ENCODE results near the gene SLC45A1.
A peak's percentile ranks its signal among the peaks of the same experiment; 100 is the strongest.

Gene SLC45A1

DNA sequence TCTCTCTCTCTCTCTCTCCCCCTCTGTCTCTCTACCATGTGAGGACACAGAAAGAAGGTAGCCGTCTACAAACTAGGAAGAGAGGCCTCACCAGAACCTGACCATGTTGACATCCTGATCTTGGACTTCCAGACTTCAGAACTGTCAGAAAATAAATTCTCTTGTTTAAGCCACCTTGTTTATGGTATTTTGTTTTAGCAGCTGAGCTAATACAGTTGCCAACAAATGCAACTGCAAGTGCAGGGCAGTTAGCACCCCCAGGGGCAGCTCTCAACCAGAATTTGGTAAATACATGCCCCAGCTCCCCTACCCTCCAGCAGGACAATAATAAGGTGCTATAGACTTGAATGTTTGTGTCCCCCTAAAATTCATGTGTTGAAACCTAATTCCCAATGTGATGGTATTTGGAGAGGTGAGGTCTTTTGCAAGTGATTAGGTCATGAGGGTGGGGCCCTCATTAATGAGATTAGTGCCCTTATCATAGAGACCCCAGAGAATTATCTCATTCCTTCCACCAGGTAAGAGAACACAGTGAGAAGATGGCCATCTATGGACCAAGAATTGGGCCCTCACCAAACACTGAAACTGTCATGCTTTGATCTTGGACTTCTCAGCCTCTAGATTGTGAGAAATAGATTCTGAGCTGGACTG lies 6.7 kb upstream of the SLC45A1 start:
- DNase-seq (ENCODE audit: low spot score): no peak

DNA sequence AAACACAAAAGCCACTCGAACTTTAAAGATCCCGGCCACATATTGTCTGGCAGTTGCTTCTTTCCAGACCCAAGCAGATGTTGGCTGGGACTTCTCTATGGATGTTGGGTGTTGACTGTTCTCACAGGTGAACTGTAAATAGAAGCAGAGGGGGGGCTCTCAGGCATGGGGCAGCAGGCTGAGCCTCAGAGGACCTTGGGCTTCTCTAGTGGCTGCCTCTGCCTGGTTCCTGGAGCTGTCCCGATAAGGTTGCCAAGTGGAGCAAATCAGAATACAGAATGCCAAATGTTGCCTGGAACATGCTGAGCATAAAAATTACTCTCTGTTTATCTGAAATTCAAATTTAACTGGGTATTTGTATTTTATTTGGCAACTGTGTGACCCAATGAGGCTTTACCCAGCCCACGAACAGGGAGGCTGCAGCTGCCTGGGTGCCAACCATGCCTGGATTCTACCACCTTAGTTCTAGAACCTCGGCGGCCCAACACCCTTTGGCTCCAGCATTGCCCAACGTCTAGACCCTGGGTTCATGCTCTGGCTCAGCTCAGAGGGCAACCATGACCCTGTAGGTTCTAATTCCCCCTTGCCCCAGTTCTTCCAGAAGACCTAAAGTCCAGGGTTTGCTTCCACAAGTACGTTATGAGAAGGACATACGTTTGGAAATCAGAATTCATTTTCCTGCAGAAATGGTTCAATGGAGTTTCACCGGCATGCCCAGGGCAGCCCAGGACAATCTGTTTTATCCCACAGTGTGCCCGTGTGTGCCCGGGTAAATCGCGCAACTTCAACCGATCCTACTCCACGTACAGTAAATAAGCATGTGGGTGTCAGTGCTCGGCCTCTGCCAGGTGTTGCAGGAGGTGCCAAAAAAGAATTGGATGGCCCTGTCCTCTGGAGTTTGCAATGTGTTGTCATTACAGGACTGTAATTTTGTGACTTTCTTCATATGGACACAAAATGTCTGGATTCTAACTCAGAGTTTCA lies 5.4 kb upstream of the SLC45A1 start:
- DNase-seq (ENCODE audit: low spot score): no peak

DNA sequence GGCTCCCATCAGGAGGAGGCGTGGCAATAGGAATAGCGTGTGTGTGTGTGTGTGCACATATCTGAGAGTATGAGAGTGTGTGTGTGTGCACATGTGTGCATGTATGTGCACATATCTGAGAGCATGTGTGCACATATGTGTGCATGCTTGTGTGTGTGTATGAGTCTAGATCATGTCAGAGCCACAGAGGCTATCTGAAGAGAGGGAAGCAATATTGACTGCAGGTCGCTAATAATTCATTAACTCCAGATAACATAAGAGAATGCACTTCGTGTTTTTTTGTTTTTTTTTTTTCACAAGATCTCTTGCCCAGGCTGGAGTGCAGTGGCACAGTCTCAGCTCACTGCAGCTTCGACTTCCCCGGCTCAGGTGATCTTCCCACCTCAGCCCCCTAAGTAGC lies 4.7 kb upstream of the SLC45A1 start:
- no peak for DNase-seq (ENCODE audit: low spot score)

DNA sequence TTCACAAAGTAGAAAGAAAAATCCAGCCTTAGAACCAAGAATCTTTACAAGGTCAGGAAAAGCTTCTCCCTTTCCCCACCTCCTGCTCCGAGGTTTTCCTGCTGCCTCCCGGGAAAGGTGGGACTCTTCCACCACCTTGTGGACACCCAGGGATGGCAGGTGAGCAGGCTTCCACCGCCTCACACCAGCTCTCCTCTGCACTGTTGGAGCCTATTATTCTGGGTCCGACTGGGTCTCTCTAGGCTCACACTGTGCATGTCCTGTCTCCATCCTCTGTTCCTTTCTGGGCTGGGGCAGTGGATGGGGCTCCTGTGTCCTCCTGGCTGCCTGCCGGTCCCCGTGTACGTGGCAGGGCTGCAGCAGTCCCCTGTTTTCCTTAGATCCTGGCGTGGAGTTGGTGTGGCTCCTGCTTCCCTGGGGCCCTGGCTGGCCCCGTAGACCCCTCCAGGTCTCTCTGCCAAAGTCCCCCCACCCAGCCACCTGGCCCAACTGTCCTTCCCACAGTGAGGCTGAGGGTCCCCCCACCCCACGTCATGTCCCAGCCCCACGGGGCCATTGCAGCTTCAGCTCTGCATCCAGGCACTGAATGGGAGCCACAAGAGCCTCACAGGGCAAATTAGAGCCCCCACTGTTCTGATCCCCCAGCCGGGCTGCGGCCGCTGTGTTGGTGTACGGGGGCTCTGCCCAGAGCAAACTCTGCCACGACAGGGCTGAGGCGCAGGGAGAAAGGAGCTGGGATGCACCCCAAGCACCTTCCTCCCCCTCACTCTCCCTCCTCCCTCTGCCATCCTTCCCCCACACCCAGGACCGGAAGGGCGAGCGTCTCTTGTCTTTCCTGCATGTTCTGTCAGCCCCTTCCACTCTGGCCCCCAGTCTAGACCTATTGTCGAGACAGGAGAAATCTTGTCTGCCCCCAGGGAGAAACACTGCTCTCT lies 3.3 kb upstream of the SLC45A1 start:
- peak; percentile 52 for DNase-seq (ENCODE audit: low spot score)

DNA sequence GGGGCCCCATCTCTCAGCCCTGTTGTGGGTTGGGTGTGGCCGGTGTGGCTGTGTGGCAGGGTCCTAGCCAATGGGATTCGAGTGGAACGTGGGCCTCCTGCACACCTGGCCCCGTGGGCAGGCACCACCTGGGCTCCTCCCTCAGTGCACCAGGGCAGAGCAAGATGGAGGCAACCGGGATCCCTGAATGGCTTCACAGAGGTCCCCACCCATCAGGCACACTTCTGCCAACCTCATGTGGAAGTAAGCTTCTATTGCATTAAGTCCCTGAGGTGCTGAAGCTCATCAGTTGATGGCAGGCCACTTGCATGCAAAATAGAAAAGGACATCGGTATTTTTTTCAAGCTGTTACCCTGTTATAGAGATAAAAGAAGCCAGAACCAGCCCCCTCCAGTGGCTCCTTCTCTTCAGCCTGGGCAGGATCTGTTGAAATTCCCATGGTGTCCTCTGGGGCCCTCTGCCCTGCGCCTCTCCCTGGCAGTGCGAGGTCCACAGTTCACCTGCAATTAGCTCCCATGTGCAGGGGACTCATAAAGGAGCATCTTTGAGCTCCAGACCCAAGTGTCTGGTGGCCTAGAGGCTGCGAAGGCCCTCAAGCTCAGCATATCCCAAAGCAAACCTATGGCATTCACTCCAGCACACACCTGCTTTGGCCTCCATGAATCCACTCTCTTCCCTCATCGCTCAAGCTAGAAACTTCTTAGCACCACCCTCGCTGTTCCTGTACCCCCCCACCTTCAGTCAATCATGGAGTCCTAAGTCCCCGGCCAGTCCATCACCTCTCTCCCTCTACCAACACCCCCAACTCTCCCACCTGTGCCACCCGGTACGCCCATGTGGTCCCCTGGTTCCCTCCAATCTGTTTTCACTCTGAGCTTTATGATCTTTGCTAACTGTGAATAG lies 2.1 kb upstream of the SLC45A1 start:
- DNase-seq (ENCODE audit: low spot score): no peak

DNA sequence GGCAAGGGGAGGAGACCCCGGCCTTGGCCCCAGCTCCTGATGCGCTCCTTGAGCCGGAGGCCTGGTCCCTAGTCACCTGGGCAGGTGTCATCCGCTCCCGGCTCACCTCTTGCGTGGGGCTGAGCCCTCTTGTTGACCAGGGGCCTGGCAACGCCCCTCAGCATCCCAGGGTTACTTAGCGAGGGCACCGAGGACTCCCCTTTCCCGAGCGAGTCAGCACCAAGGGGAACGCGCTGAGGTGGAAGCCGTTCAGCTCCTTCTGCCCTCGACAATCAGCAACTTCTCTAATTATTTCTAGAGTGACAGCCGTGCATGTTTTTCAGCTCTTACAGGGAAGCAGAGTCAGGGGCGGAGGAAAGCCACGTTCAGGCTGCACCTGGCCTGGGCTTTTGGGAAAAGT lies 522 bp downstream of the SLC45A1 start:
- DNase-seq (ENCODE audit: low spot score): no peak

DNA sequence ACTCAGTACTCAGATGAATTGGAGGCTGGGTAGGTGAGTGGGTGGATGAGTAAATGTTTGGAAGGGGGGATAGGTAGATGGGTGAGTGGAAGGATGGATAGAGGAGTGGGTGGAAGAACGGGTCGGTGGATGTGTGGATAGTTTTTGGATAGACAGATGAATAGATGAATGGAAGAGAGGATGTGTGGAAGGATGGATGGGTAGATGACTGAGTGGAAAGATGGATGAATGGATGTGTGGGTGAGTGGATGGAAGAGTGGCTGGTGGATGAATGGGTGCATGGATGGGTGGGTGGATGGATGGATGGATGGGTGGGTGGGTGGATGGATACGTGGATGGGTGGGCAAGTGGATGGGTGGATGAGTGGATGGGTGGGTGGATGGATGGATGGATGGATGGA lies 3.7 kb downstream of the SLC45A1 start:
- DNase-seq (ENCODE audit: low spot score): no peak

DNA sequence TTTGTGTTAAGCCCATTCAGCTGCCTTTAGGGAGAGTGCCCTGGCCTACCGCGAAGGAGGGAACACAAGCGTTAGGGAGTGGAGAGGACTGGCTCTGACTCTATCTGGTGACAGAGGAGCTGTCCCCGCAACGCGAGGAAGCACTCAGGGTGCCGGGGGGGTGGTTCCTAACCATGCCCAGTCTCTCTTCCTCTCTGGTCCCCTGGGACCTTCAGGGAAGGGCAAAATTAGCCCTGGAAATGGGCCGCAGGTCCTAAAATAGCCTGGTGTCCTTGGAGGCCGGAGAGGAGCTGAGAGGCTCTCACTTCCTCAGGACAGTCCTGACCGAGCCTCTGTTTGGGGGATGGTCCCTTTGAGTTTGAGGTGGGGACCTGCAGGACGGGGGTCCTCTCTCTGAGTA lies 5.8 kb downstream of the SLC45A1 start:
- no peak for DNase-seq (ENCODE audit: low spot score)

DNA sequence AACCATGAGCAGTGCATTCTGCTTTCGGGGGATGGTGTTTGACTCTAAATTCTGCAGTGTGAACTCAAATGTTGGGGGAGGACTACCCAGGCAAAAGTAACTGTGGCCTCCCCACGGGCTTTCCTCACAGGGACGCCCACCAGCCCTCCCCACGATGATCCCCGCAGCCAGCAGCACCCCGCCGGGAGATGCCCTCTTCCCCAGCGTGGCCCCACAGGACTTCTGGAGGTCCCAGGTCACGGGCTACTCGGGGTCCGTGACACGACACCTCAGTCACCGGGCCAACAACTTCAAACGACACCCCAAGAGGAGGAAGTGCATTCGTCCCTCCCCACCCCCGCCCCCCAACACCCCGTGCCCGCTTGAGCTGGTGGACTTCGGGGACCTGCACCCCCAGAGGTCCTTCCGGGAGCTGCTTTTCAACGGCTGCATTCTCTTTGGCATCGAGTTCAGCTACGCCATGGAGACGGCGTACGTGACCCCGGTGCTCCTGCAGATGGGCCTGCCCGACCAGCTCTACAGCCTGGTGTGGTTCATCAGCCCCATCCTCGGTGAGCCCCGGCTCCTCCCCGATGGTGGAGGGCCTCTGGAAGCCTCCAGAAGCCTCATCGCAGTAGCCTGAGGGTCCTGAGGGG lies 6.4 kb downstream of the SLC45A1 start:
- no peak for DNase-seq (ENCODE audit: low spot score)

DNA sequence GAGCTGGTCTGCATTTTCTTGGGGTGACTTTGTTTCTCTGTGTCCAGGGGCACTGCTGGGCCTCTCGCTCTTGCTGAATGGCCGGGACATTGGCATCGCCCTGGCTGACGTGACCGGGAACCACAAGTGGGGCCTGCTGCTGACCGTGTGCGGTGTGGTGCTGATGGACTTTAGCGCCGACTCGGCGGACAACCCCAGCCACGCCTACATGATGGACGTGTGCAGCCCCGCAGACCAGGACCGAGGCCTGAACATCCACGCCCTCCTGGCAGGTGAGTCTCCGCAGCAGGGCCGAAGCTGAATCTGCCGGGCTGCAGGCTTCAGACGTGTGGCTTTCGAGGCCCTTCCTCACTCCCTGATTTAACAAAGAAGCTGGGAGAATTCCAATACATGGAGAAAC lies 7.9 kb downstream of the SLC45A1 start:
- no peak for DNase-seq (ENCODE audit: low spot score)

DNA sequence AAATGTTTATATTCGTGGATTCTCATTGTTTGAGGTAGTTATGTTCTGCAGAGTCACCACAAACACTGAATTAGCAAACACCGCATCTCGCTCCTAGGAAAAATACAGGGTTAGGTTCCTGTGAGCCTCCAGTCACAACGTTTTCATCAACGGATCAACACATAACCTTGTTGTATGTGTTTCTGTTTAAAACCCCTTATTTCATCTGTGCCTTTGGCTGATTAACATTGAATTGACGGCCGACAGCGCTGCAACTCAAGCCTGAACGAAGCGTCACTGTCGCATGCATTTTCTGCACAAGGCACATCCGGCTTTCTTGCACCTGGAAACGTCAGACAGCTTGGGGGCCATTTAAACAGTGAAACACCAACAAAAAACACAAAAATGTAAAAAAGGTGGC lies 8.4 kb downstream of the SLC45A1 start:
- DNase-seq (ENCODE audit: low spot score): no peak

DNA sequence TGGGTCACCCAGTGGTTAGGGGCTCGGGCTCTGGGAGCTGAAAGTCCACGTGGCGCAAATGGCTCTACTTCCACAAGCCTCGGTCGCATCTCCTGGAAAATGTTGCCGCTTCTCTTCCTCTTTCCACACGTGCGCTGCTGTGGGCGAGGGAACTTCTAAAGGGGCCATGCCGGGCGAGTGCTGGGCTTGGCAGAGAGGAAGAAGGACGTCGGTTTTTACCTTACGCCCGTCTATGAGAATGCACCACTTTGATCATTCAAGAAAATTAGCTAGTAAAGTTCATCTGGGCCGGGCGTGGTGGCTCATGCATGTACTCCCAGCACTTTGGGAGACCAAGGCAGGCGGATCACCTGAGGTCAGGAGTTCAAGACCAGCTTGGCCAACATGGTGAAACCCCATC lies 10.4 kb downstream of the SLC45A1 start:
- no peak for DNase-seq (ENCODE audit: low spot score)

DNA sequence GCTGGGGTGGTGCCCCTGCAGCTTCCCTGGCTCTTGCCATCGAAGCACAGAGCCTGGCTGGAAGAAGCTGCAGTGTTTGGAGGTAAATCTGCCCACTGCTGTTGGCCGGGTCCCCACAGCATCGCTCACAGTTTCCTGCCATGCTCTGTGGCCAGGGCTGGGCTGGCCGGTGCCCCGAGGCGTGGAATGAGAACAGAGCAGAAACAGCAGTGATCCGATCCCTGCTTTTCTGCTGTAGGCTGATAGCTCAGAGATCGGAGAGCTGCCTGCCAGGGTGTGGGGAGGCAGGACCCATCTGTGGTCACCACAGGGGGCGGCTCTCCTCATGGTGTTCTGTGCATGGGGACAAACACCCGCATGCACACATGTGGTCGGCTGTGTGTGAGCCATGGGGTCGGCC lies 11.5 kb downstream of the SLC45A1 start:
- no peak for DNase-seq (ENCODE audit: low spot score)

DNA sequence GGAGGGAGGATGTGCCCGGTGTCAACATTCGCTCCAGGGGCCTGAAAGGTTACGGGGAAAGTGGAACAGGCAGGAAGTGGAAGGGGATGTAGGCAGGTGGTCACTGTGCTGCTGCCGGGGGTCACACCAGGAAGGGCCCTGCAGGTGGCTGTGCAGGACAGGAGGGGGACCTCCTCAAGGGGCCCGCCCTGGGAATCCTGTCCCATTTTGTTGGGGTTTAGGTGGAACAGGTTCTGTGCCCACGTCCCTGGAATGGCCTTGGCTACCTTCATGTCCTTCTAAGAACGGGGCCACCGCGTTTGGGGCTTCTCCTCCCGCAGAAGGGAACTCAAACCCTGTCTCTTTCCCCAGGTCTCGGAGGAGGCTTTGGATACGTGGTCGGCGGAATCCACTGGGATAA lies 11.9 kb downstream of the SLC45A1 start:
- no peak for DNase-seq (ENCODE audit: low spot score)

DNA sequence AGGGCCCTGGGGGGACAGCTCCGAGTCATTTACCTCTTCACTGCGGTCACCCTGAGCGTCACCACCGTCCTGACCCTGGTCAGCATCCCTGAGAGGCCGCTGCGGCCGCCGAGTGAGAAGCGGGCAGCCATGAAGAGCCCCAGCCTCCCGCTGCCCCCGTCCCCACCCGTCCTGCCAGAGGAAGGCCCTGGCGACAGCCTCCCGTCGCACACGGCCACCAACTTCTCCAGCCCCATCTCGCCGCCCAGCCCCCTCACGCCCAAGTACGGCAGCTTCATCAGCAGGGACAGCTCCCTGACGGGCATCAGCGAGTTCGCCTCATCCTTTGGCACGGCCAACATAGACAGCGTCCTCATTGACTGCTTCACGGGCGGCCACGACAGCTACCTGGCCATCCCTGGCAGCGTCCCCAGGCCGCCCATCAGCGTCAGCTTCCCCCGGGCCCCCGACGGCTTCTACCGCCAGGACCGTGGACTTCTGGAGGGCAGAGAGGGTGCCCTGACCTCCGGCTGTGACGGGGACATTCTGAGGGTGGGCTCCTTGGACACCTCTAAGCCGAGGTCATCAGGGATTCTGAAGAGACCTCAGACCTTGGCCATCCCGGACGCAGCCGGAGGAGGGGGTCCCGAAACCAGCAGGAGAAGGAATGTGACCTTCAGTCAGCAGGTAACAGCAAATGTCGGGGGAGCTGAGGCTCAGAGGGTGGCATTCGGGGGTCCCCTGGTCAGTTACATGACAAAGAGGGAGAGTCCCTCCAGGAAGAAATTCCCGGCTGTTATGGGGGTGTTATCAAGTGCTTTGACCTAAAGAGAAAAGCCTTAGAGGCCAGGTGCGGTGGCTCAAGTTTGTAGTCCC lies 12.6 kb downstream of the SLC45A1 start:
- no peak for DNase-seq (ENCODE audit: low spot score)

DNA sequence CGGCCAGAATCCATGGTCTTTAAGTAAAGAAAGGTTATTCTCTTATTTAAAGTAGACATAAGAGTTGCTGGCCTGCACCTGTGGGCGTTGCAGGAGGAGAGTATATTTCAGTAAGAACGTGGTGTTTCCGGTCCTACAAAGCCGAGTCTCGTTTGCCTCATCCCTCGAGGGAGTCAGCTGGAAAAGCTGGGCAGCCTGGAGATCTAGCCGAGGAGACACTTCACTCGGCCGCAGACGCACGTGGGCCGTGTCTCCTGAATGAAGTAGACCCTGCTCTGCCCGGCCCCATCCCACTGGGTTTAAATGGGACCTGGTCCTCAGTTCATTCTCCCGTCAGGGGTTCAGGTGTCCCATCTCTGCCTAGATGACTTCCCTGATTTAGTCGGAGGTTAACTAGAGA lies 14.9 kb downstream of the SLC45A1 start:
- DNase-seq (ENCODE audit: low spot score): no peak

DNA sequence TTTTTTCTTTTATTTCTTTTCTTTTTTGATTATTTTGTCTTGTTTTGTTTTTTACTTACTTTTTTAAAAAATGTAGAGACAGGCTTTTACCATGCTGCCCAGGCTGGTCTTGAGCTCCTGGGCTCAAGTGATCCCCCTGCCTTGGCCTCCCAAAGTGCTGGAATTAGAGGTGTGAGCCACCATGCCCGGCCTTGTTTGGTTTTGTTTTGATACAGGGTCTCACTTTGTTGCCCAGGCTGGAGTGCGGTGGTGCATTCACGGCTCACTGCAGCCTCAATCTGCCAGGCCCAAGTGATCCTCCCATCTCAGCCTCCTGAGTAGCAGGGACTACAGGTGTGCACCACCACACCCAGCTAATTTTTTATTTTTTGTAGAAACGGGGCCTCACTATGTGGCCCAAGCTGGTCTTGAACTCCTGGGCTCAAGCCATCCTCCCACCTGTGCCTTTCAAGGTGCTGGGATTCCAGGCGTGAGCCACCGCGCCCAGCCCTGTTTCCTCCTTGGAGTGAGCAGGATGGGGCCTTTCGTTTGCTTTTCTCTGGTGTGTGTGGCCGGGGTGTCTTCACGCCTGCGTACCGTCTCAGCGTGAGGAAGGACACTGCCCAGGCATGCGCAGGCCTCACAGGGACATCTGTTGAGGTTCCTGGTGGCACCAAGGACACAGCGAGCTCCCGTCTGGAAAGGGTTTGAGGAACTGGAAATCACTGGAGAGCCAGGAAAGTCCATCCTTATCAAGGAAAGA lies 15.5 kb downstream of the SLC45A1 start:
- DNase-seq (ENCODE audit: low spot score): no peak

DNA sequence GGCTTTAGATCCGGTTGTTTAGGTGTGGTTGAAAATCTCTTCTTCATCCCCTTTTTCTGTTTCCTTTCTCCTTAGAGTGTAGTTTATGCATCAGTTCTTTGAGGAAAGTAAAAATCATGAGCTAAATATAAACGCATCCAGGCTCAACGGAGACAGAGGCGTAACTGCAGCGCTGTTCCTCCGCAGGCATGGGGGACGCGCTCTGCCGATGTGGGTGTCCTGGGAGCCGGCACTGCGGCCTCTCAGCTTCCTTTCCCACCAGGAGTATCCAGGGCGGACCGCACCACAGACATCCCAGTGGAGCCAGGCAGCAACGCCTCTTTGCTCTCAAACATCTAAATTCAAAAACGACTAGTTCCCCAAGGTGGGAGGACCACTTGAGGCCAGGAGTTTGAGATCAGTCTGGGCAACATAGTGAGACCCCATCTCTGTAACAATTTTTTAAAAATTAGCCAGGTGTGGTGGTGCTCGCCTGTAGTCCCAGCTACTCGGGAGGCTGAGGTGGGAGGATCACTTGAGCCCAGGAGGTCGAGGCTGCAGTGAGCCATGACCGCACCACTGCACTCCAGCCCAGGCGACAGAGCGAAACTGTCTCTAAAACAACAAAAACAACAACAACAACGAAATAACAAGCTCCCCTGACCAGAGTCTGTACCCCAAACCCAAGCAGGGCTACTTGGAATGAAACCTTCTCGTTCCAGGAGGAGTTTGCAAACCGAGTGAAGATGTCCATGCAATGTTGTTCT lies 16.4 kb downstream of the SLC45A1 start:
- DNase-seq (ENCODE audit: low spot score): no peak
